Loucy (cell line): ENCODE results near the gene SNX19.

Experiments used
- CTCF ChIP-seq: fragments of 200-600 bp; sonication (generic); conservative IDR thresholded peaks from 2 replicates; pipeline ENCODE4 v1.5.1; 2014; ENCODE audit warnings: mild to moderate bottlenecking, antibody characterized with exemption, low read length
- EZH2phosphoT487 ChIP-seq: fragments of 200-600 bp; IDR thresholded peaks from 2 replicates; pipeline ENCODE4 v1.6.1; 2018; ENCODE audit warnings: antibody characterized with exemption, mild to moderate bottlenecking, moderate library complexity, borderline replicate concordance

- TF ChIP-seq CTCF (no peak), EZH2phosphoT487 (no peak)
Observed at GRCh38 chr11:130852589-130852988, 63.7 kb downstream of the SNX19 start.
